Measurements from ENCODE around the gene MEIOB. TPM values are rescaled to one million over a fixed set of nuclear protein-coding genes. Genes with fewer than 3 reads are reported as not detected.
"Not testable (repeated sequence)": the region's sequence is repeated elsewhere in the genome, so short reads cannot be mapped to it uniquely, and the experiment has no call there.

MEIOB gene
- total RNA-seq = not detected

GRCh38 chr16:1871974-1872635 lies at the start of gene MEIOB:
MEIOB (minus strand) TSS chr16:1872164; CDS start chr16:1868175, 3,989 bp downstream.
- TF ChIP-seq POLR2AphosphoS5 (IDR thresholded peaks at IDR 0.05) (no peak), POLR2A (IDR thresholded peaks at IDR 0.05) (no peak), CTCF (IDR thresholded peaks at IDR 0.05) (no peak), EP300 (IDR thresholded peaks at IDR 0.05) (no peak)
- H3K4me3 ChIP-seq = peak within 1 kb of the TSS in 1 of 2 donors; percentile 28
- no peak within 1 kb of the TSS for H3K27ac ChIP-seq
- H3K4me1 ChIP-seq = peaks cover 0 to 8% (median 3%) of the 10 kb centered on the region in 3 donors
- H3K36me3 ChIP-seq = no peaks in the 10 kb centered on the region
- WGBS, 2 donors (ENCODE audit: low coverage in 1 of 2) = 5 to 7% methylated on average over 3 to 4 of the region's 68 CpGs
- no peaks in the 10 kb centered on the region for H3K9me3 ChIP-seq
- peak; percentile 39 for ATAC-seq
- peaks cover 55% of the 10 kb centered on the region for H3K27me3 ChIP-seq

GRCh38 chr16:1920727-1921171 lies 48.8 kb upstream of the MEIOB start:
- no peak for ATAC-seq

GRCh38 chr16:1920122-1920521 lies 48.2 kb upstream of the MEIOB start:
- WGBS, 2 donors (ENCODE audit: low coverage in 1 of 2) = 66 to 69% methylated on average over 7 to 8 of the region's 21 CpGs
- H3K27ac ChIP-seq, H3K9me3 ChIP-seq, ATAC-seq, H3K4me3 ChIP-seq, H3K36me3 ChIP-seq: not testable (repeated sequence)
- Histone ChIP-seq H3K4me1 (peaks cover 0 to 24% (median 7%) of the 10 kb centered on the region in 3 donors), H3K27me3 (peaks cover 99% of the 10 kb centered on the region)

More at GRCh38 chr16:1920727-1921171, 48.8 kb upstream of the MEIOB start:
- Histone ChIP-seq H3K4me1 (peaks cover 0 to 24% (median 7%) of the 10 kb centered on the region in 3 donors), H3K4me3 (no peak overlapping the region), H3K27me3 (peaks cover 99% of the 10 kb centered on the region), H3K9me3 (no peaks in the 10 kb centered on the region), H3K27ac (no peak overlapping the region), H3K36me3 (no peaks in the 10 kb centered on the region)
- 10% methylated on average over 8 of the region's 15 CpGs; no CpG with 5 or more reads in 1 of the 2 donors for WGBS, 2 donors (ENCODE audit: low coverage in 1 of 2)
- TF ChIP-seq EP300 (IDR thresholded peaks at IDR 0.05) = no peak
- no peak for TF ChIP-seq POLR2AphosphoS5 (IDR thresholded peaks at IDR 0.05)
- TF ChIP-seq POLR2A (IDR thresholded peaks at IDR 0.05) = no peak
- TF ChIP-seq CTCF (IDR thresholded peaks at IDR 0.05) = no peak

GRCh38 chr16:1919327-1919998 lies 47.5 kb upstream of the MEIOB start:
- no peak for ATAC-seq

More at GRCh38 chr16:1919327-1919998, 47.5 kb upstream of the MEIOB start:
- peaks cover 100% of the 10 kb centered on the region for H3K27me3 ChIP-seq
- H3K36me3 ChIP-seq = no peaks in the 10 kb centered on the region
- no peak overlapping the region for H3K27ac ChIP-seq
- H3K9me3 ChIP-seq = no peaks in the 10 kb centered on the region
- no peak overlapping the region for H3K4me3 ChIP-seq
- peaks cover 0 to 24% (median 7%) of the 10 kb centered on the region in 3 donors for H3K4me1 ChIP-seq
- 0% methylated on average over 3 of the region's 30 CpGs; no CpG with 5 or more reads in 1 of the 2 donors for WGBS, 2 donors (ENCODE audit: low coverage in 1 of 2)
- TF ChIP-seq EP300 (IDR thresholded peaks at IDR 0.05) (no peak), POLR2A (IDR thresholded peaks at IDR 0.05) (no peak), POLR2AphosphoS5 (IDR thresholded peaks at IDR 0.05) (no peak), CTCF (IDR thresholded peaks at IDR 0.05) (no peak)

Data from gastroesophageal sphincter (tissue), 4 donors.